SK-N-SH treated with all-trans-retinoic acid at 6 μM for 48 hours (cell line): ENCODE measurements around the gene SBK2.

Experiments
- ATAC-seq: fragments of 200-7000 bp; cut with Tn5 transposase; 3 replicates; pipeline ENCODE4 v1.9.1; 2020; ENCODE audit warnings: mild to moderate bottlenecking, moderate library complexity
- ARNTL ChIP-seq: fragments of 450-650 bp; formaldehyde crosslinking; IDR thresholded peaks from 2 replicates; pipeline ENCODE4 v1.5.0; 2020; ENCODE audit warnings: low read depth, mild to moderate bottlenecking, moderate library complexity, borderline replicate concordance
- CSDC2 ChIP-seq: fragments of 250-450 bp; sonication (Bioruptor Pico); IDR thresholded peaks from 2 replicates; pipeline ENCODE4 v1.5.0; 2020; ENCODE audit warnings: mild to moderate bottlenecking, moderate library complexity
- ESRRG ChIP-seq: fragments of 250-450 bp; sonication (Bioruptor Pico); IDR thresholded peaks from 2 replicates; pipeline ENCODE4 v1.6.1; 2021; ENCODE audit warnings: mild to moderate bottlenecking
- GLIS3 ChIP-seq: fragments of 250-450 bp; sonication (Bioruptor Pico); IDR thresholded peaks from 2 replicates; pipeline ENCODE4 v1.5.0; 2020; ENCODE audit warnings: mild to moderate bottlenecking, moderate library complexity
- ISL1 ChIP-seq: fragments of 250-450 bp; sonication (Bioruptor Pico); IDR thresholded peaks from 2 replicates; pipeline ENCODE4 v2.1.2; 2022; ENCODE audit warnings: mild to moderate bottlenecking, moderate library complexity
- OSR1 ChIP-seq: fragments of 250-450 bp; sonication (Bioruptor Pico); IDR thresholded peaks from 2 replicates; pipeline ENCODE4 v1.8.0; 2022; ENCODE audit warnings: moderate library complexity, mild to moderate bottlenecking, inconsistent platforms
- PPARA ChIP-seq: fragments of 250-450 bp; sonication (Bioruptor Pico); IDR thresholded peaks from 2 replicates; pipeline ENCODE4 v1.5.0; 2020; ENCODE audit warnings: mild to moderate bottlenecking, borderline replicate concordance
- RARB ChIP-seq: fragments of 250-450 bp; sonication (Bioruptor Pico); IDR thresholded peaks from 2 replicates; pipeline ENCODE4 v1.8.0; 2021; ENCODE audit warnings: mild to moderate bottlenecking, moderate library complexity
- SNAI2 ChIP-seq: fragments of 250-450 bp; sonication (Bioruptor Pico); IDR thresholded peaks from 2 replicates; pipeline ENCODE4 v1.5.0; 2020; ENCODE audit warnings: mild to moderate bottlenecking, moderate library complexity
- TCF4 ChIP-seq: fragments of 250-450 bp; sonication (Bioruptor Pico); IDR thresholded peaks from 2 replicates; pipeline ENCODE4 v1.8.0; 2021; ENCODE audit warnings: mild to moderate bottlenecking, moderate library complexity, borderline replicate concordance
- TOX ChIP-seq: fragments of 250-450 bp; sonication (Bioruptor Pico); IDR thresholded peaks from 2 replicates; pipeline ENCODE4 v1.8.0; 2021; ENCODE audit warnings: mild to moderate bottlenecking, moderate library complexity, borderline replicate concordance
- TSHZ2 ChIP-seq: fragments of 250-450 bp; sonication (Bioruptor Pico); IDR thresholded peaks from 2 replicates; pipeline ENCODE4 v1.5.0; 2020; ENCODE audit warnings: mild to moderate bottlenecking, moderate library complexity
- ZC3H10 ChIP-seq: fragments of 250-450 bp; sonication (Bioruptor Pico); IDR thresholded peaks from 2 replicates; pipeline ENCODE4 v1.5.1; 2021; ENCODE audit warnings: mild to moderate bottlenecking, moderate library complexity
- ZFP3 ChIP-seq: fragments of 250-450 bp; sonication (Bioruptor Pico); IDR thresholded peaks from 2 replicates; pipeline ENCODE4 v1.5.0; 2020; ENCODE audit warnings: mild to moderate bottlenecking, moderate library complexity
- ZNF565 ChIP-seq: fragments of 450-650 bp; formaldehyde crosslinking; conservative IDR thresholded peaks from 2 replicates; pipeline ENCODE4 v1.5.0; 2020; ENCODE audit warnings: low read depth, mild to moderate bottlenecking, moderate library complexity
- ZNF70 ChIP-seq: fragments of 450-650 bp; formaldehyde crosslinking; IDR thresholded peaks from 2 replicates; pipeline ENCODE4 v1.5.0; 2020; ENCODE audit warnings: mild to moderate bottlenecking, moderate library complexity
- ZNF8 ChIP-seq: fragments of 450-650 bp; formaldehyde crosslinking; IDR thresholded peaks from 2 replicates; pipeline ENCODE4 v1.5.0; 2020; ENCODE audit warnings: mild to moderate bottlenecking, moderate library complexity
- TF ChIP-seq, protein P1 (sequence below): fragments of 250-450 bp; sonication (Bioruptor Pico); IDR thresholded peaks from 2 replicates; pipeline ENCODE4 v1.8.0; 2020; ENCODE audit warnings: mild to moderate bottlenecking, moderate library complexity, borderline replicate concordance
- TF ChIP-seq, protein P2 (sequence below): fragments of 250-450 bp; sonication (Bioruptor Pico); IDR thresholded peaks from 2 replicates; pipeline ENCODE4 v1.5.1; 2020; ENCODE audit warnings: low read depth, mild to moderate bottlenecking, moderate library complexity
- TF ChIP-seq, protein P3 (sequence below): fragments of 250-450 bp; sonication (Bioruptor Pico); IDR thresholded peaks from 2 replicates; pipeline ENCODE4 v1.8.0; 2021; ENCODE audit warnings: low read depth, mild to moderate bottlenecking, moderate library complexity, borderline replicate concordance
- TF ChIP-seq, protein P4 (sequence below): fragments of 250-450 bp; sonication (Bioruptor Pico); IDR thresholded peaks from 2 replicates; pipeline ENCODE4 v1.5.1; 2021; ENCODE audit warnings: mild to moderate bottlenecking, moderate library complexity

SBK2 gene

DNA sequence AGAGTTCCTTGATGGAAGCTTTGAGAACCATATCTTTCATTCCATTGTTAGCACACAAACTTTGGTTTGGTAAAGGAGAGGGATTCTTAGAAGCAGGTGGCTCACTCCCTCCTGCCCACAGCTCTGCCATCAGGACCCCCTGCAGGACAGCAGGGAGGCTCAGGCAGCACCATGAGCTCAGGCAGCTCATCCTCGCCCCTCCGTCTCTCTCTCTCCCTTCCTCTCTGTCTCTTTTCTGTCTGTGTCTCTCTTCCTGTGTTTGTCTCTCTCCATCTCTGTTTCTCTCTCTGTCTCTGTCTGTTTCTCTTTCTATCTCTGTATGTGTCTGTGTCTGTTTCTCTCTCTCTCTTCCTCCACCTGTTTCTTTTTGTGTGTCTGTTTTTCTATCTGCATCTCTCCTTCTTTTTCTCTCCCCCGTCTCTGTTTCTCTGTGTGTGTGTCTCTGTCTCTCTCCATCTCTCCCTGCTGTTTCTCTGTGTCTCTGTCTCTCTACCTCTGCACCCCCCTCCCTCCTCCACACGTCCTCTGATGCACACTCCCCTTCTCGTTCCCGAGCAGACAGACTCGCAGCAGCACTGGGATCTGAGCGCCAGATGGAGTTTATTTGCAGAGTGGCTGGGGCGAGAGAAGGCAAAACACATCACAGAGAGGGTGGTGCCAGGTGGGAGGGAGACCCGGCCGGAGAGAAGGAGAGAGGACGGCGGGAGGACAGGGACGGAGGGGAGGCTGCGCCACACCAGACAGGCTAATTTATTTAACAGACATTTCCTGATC, 8.7 kb downstream of the SBK2 start:
- peak; percentile 81 for ATAC-seq
- no peak for TF ChIP-seq ZC3H10 (CRISPR knock-in tag)
- no peak for TF ChIP-seq ZNF565 (CRISPR knock-in tag)
- TF ChIP-seq ZNF70 (CRISPR knock-in tag): no peak
- peak; percentile 25; the same call in 1 of the 2 replicates for TF ChIP-seq TCF4

- TF ChIP-seq RARB (CRISPR knock-in tag) (no peak), TCF4 (no peak), ZC3H10 (CRISPR knock-in tag) (no peak), ZFP3 (CRISPR knock-in tag) (no peak), SNAI2 (CRISPR knock-in tag) (no peak), ZNF8 (CRISPR knock-in tag) (no peak)
- TF ChIP-seq, protein P1, sequence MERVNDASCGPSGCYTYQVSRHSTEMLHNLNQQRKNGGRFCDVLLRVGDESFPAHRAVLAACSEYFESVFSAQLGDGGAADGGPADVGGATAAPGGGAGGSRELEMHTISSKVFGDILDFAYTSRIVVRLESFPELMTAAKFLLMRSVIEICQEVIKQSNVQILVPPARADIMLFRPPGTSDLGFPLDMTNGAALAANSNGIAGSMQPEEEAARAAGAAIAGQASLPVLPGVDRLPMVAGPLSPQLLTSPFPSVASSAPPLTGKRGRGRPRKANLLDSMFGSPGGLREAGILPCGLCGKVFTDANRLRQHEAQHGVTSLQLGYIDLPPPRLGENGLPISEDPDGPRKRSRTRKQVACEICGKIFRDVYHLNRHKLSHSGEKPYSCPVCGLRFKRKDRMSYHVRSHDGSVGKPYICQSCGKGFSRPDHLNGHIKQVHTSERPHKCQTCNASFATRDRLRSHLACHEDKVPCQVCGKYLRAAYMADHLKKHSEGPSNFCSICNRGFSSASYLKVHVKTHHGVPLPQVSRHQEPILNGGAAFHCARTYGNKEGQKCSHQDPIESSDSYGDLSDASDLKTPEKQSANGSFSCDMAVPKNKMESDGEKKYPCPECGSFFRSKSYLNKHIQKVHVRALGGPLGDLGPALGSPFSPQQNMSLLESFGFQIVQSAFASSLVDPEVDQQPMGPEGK: no peak
- TF ChIP-seq, all 23 proteins: peak for 0
- ATAC-seq: no peak
Observed at GRCh38 chr19:55527197-55528029, 9.5 kb downstream of the SBK2 start.

DNA sequence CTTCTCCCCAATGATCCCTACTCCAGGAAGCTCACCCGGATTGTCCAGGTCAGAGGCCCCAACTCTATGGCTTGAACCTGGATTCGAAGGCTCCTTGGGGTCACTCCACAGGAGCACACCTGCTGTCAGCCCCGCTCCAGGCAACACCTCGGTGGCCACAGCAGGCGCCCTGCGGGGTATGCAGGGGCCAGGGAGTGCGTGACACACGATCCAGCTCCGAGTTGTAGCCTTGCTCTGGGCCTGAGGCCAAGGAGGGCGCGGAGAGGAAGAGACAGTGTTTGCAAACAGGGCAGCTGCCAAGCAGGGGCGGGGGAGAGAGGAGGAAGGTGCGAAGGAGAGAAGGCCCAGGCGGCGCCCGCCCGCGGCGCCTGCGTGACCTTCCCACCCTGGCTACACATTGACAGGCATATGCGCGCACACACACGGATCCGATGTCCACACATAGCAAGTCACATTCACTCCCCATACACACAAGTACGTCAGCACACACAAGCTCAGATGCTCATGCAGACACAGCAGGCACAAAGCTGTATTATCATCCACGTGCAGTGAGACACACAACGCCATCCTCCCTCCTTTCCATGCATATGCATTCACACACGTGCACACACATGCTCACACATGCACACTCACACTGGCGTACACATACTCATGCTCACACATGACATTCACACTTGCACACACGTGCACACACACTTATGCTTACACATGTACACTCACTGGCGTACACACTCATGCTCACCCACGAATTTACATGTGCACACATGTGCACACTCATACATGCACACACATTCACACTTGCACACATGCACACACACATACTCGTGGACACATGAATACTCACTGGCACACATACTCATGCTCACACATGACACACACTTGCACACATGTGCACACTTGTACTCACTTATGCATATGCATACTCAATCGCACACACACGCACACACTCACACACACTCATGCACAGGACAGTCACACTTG, 10.4 kb downstream of the SBK2 start:
- ATAC-seq: peak; percentile 63

GRCh38 chr19:55525289-55526101, 11.4 kb downstream of the SBK2 start:
- TF ChIP-seq TCF4 (no peak), RARB (CRISPR knock-in tag) (no peak), TSHZ2 (CRISPR knock-in tag) (no peak), GLIS3 (CRISPR knock-in tag) (no peak), ARNTL (no peak), PPARA (CRISPR knock-in tag) (no peak), ZNF565 (CRISPR knock-in tag) (no peak), ISL1 (CRISPR knock-in tag) (no peak), OSR1 (CRISPR knock-in tag) (no peak), SNAI2 (CRISPR knock-in tag) (no peak), ZFP3 (CRISPR knock-in tag) (no peak), ESRRG (CRISPR knock-in tag) (no peak), ZNF8 (CRISPR knock-in tag) (no peak), TOX (CRISPR knock-in tag) (no peak), CSDC2 (CRISPR knock-in tag) (no peak)
- TF ChIP-seq, protein P2, sequence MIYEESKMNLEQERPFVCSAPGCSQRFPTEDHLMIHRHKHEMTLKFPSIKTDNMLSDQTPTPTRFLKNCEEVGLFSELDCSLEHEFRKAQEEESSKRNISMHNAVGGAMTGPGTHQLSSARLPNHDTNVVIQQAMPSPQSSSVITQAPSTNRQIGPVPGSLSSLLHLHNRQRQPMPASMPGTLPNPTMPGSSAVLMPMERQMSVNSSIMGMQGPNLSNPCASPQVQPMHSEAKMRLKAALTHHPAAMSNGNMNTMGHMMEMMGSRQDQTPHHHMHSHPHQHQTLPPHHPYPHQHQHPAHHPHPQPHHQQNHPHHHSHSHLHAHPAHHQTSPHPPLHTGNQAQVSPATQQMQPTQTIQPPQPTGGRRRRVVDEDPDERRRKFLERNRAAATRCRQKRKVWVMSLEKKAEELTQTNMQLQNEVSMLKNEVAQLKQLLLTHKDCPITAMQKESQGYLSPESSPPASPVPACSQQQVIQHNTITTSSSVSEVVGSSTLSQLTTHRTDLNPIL (CRISPR knock-in tag): no peak
- TF ChIP-seq, protein P3, sequence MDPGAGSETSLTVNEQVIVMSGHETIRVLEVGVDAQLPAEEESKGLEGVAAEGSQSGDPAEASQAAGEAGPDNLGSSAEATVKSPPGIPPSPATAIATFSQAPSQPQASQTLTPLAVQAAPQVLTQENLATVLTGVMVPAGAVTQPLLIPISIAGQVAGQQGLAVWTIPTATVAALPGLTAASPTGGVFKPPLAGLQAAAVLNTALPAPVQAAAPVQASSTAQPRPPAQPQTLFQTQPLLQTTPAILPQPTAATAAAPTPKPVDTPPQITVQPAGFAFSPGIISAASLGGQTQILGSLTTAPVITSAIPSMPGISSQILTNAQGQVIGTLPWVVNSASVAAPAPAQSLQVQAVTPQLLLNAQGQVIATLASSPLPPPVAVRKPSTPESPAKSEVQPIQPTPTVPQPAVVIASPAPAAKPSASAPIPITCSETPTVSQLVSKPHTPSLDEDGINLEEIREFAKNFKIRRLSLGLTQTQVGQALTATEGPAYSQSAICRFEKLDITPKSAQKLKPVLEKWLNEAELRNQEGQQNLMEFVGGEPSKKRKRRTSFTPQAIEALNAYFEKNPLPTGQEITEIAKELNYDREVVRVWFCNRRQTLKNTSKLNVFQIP (CRISPR knock-in tag): no peak
- no peak for ATAC-seq

More for the DNA sequence above, 10.4 kb downstream of the SBK2 start:
- TF ChIP-seq TCF4 (no peak), GLIS3 (CRISPR knock-in tag) (no peak), ISL1 (CRISPR knock-in tag) (no peak), ZC3H10 (CRISPR knock-in tag) (no peak), ESRRG (CRISPR knock-in tag) (no peak), ZNF565 (CRISPR knock-in tag) (no peak)
- TF ChIP-seq, protein P4, sequence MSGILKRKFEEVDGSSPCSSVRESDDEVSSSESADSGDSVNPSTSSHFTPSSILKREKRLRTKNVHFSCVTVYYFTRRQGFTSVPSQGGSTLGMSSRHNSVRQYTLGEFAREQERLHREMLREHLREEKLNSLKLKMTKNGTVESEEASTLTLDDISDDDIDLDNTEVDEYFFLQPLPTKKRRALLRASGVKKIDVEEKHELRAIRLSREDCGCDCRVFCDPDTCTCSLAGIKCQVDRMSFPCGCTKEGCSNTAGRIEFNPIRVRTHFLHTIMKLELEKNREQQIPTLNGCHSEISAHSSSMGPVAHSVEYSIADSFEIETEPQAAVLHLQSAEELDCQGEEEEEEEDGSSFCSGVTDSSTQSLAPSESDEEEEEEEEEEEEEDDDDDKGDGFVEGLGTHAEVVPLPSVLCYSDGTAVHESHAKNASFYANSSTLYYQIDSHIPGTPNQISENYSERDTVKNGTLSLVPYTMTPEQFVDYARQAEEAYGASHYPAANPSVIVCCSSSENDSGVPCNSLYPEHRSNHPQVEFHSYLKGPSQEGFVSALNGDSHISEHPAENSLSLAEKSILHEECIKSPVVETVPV (CRISPR knock-in tag): no peak
